Activated naive CD4-positive, alpha-beta T cell treated with anti-CD3 and anti-CD28 coated beads, Interleukin-2, amount 50 U/mL, for 72 hours (primary cell): ENCODE data around the gene CANX. TPM values are rescaled to one million over a fixed set of nuclear protein-coding genes. Genes with fewer than 3 reads are reported as not detected.

ENCODE experiments used
- ATAC-seq, 2 donors: fragments of 150-1000 bp; cut with Tn5 transposase; 2 replicates each; pipeline ENCODE4 v1.10.0; 2021; ENCODE audit warnings: mild to moderate bottlenecking in 2 of 2, moderate library complexity in 2 of 2
- DNase-seq, 2 donors: peaks; one replicate each; pipeline ENCODE4 v3.0.0; 2021 to 2022; ENCODE audit warnings: low spot score in 2 of 2
- H3K27ac Mint-ChIP-seq, 2 donors: one replicate each; pipeline ENCODE4 v1.8.0; 2022; ENCODE audit warnings: mild to moderate bottlenecking in 2 of 2, mixed read lengths in 2 of 2
- H3K36me3 Mint-ChIP-seq, 2 donors: one replicate each; pipeline ENCODE4 v1.8.0; 2022; ENCODE audit warnings: mixed read lengths in 2 of 2
- H3K9me3 Mint-ChIP-seq, 2 donors: one replicate each; pipeline ENCODE4 v1.8.0; 2022; ENCODE audit warnings: mixed read lengths in 2 of 2
- total RNA-seq, 2 donors: library from RNA; stranded (reverse); gene quantifications; one replicate each; pipeline ENCODE4 v1.2.3, GENCODE V29; 2022

CANX gene
- total RNA-seq, 2 donors from 2014 or later: 417 to 484 TPM

GRCh38 chr5:179763215-179763945 lies 64.6 kb downstream of the CANX start:
- peak in 1 of 2 donors; percentile 27 for DNase-seq
- H3K36me3 Mint-ChIP-seq: peaks cover 0 to 5% of the 10 kb centered on the region in 2 donors
- peak in 1 of 2 donors; percentile 21 for ATAC-seq
- peak overlapping the region in 1 of 2 donors; percentile 51 for H3K27ac Mint-ChIP-seq
- H3K9me3 Mint-ChIP-seq: no peaks in the 10 kb centered on the region

- Mint-ChIP-seq H3K36me3 (peaks cover 0 to 9% of the 10 kb centered on the region in 2 donors), H3K9me3 (no peaks in the 10 kb centered on the region), H3K27ac (no peak overlapping the region)
- DNase-seq: no peak
- ATAC-seq: no peak
Measured at GRCh38 chr5:179764056-179764455, 65.3 kb downstream of the CANX start.

GRCh38 chr5:179765400-179765799 lies 66.6 kb downstream of the CANX start:
- Mint-ChIP-seq H3K27ac (peak overlapping the region; percentile 64 to 68), H3K9me3 (no peaks in the 10 kb centered on the region), H3K36me3 (peaks cover 0 to 12% of the 10 kb centered on the region in 2 donors)
- no peak for ATAC-seq
- DNase-seq: no peak

GRCh38 chr5:179766021-179766725 lies 67.4 kb downstream of the CANX start:
- peaks cover 0 to 12% of the 10 kb centered on the region in 2 donors for H3K36me3 Mint-ChIP-seq
- no peaks in the 10 kb centered on the region for H3K9me3 Mint-ChIP-seq

GRCh38 chr5:179766726-179767455 lies 68.1 kb downstream of the CANX start:
- ATAC-seq (no peak), DNase-seq (no peak)
- no peaks in the 10 kb centered on the region for H3K9me3 Mint-ChIP-seq
- H3K27ac Mint-ChIP-seq: peak overlapping the region in 1 of 2 donors; percentile 64
- peaks cover 0 to 12% of the 10 kb centered on the region in 2 donors for H3K36me3 Mint-ChIP-seq

More at GRCh38 chr5:179766021-179766725, 67.4 kb downstream of the CANX start:
- ATAC-seq (no peak), DNase-seq (no peak)
- H3K27ac Mint-ChIP-seq: peak overlapping the region; percentile 64 to 68

GRCh38 chr5:179767496-179768100 lies 68.8 kb downstream of the CANX start:
- Mint-ChIP-seq H3K27ac (peak overlapping the region in 1 of 2 donors; percentile 90), H3K36me3 (peaks cover 0 to 12% of the 10 kb centered on the region in 2 donors), H3K9me3 (no peaks in the 10 kb centered on the region)
- ATAC-seq: no peak
- no peak for DNase-seq

GRCh38 chr5:179768326-179769085 lies 69.7 kb downstream of the CANX start:
- peak; percentile 82 to 97 for ATAC-seq
- H3K36me3 Mint-ChIP-seq: peaks cover 7 to 20% of the 10 kb centered on the region in 2 donors

GRCh38 chr5:179769271-179769670 lies 70.5 kb downstream of the CANX start:
- Mint-ChIP-seq H3K36me3 (peaks cover 12 to 20% of the 10 kb centered on the region in 2 donors), H3K27ac (peak overlapping the region; percentile 51 to 85), H3K9me3 (no peaks in the 10 kb centered on the region)
- DNase-seq (no peak), ATAC-seq (no peak)

More at GRCh38 chr5:179768326-179769085, 69.7 kb downstream of the CANX start:
- DNase-seq: peak in 1 of 2 donors; percentile 19
- Mint-ChIP-seq H3K27ac (peak overlapping the region; percentile 51 to 90), H3K9me3 (no peaks in the 10 kb centered on the region)

- Mint-ChIP-seq H3K27ac (peak overlapping the region in 1 of 2 donors; percentile 61), H3K9me3 (no peaks in the 10 kb centered on the region), H3K36me3 (peaks cover 12 to 20% of the 10 kb centered on the region in 2 donors)
- ATAC-seq (no peak), DNase-seq (no peak)
Measured at GRCh38 chr5:179769796-179770195, 71.0 kb downstream of the CANX start.

- ATAC-seq: no peak
- no peak for DNase-seq
- peak overlapping the region in 1 of 2 donors; percentile 85 for H3K27ac Mint-ChIP-seq
- peaks cover 12 to 15% of the 10 kb centered on the region in 2 donors for H3K36me3 Mint-ChIP-seq
- no peaks in the 10 kb centered on the region for H3K9me3 Mint-ChIP-seq
Measured at GRCh38 chr5:179771311-179771895, 72.6 kb downstream of the CANX start.

GRCh38 chr5:179772351-179772750 lies 73.6 kb downstream of the CANX start:
- H3K9me3 Mint-ChIP-seq: no peaks in the 10 kb centered on the region
- H3K27ac Mint-ChIP-seq: peak overlapping the region in 1 of 2 donors; percentile 85
- no peak for ATAC-seq
- peaks cover 12 to 15% of the 10 kb centered on the region in 2 donors for H3K36me3 Mint-ChIP-seq
- no peak for DNase-seq

- Mint-ChIP-seq H3K36me3 (peaks cover 12 to 15% of the 10 kb centered on the region in 2 donors), H3K27ac (peak overlapping the region in 1 of 2 donors; percentile 61), H3K9me3 (no peaks in the 10 kb centered on the region)
- DNase-seq: no peak
- ATAC-seq: no peak
Measured at GRCh38 chr5:179773686-179774040, 74.9 kb downstream of the CANX start.

GRCh38 chr5:179774442-179774841 lies 75.7 kb downstream of the CANX start:
- DNase-seq (no peak), ATAC-seq (no peak)
- H3K36me3 Mint-ChIP-seq: peaks cover 7 to 12% of the 10 kb centered on the region in 2 donors
- H3K9me3 Mint-ChIP-seq: no peaks in the 10 kb centered on the region
- H3K27ac Mint-ChIP-seq: no peak overlapping the region

GRCh38 chr5:179776411-179776938 lies 77.7 kb downstream of the CANX start:
- no peaks in the 10 kb centered on the region for H3K9me3 Mint-ChIP-seq
- ATAC-seq (peak in 1 of 2 donors; percentile 29), DNase-seq (no peak)
- H3K27ac Mint-ChIP-seq: no peak overlapping the region
- peaks cover 7 to 12% of the 10 kb centered on the region in 2 donors for H3K36me3 Mint-ChIP-seq

GRCh38 chr5:179777456-179777855 lies 78.7 kb downstream of the CANX start:
- H3K27ac Mint-ChIP-seq: no peak overlapping the region
- H3K36me3 Mint-ChIP-seq: peaks cover 7 to 12% of the 10 kb centered on the region in 2 donors
- ATAC-seq (no peak), DNase-seq (no peak)
- no peaks in the 10 kb centered on the region for H3K9me3 Mint-ChIP-seq
